GF-D8 (cell line): ENCODE data around the gene NFE2L2.
"Not testable (repeated sequence)": the region's sequence is repeated elsewhere in the genome, so short reads cannot be mapped to it uniquely, and the experiment has no call there.

Experiments used
- DNase-seq: peaks from one replicate; lab custom pipeline; 2025; lab: John Stamatoyannopoulos, UW

The NFE2L2 gene

DNA sequence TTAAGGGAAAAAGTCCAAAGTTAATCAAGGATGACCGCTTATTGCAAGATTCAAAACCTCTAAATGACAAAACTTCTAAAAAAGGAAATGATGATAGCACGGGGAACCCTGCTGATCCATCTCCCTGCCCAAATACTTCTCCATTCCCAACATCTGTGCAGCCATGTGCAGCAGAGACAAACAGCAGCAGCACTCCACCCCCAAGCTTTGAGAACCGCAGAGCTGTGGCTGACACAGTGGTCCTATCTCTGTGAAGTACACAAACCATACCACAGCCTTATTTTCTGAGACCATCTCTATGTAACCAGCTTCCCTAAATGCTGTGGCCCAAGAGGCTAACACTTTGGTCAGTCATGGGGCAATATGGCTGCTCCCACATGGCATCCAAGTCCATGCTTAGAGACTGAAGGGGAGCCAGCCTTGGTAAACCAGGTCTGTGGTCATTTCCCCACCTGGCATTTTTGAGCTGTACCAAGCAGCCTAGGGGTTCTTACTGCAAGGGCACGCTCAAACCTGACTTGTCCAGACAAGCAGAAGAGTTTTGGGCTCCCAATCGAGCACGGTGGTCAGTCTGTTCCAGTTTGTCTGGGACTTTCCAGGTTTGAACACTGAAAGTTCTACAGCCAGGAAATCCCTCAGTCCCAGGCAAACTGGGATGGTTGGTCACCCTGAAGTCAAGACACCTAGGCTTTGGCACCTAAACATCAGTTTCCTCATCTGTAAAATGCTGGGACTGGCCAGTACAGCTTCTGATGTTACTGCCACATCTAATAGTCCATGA lies 17.1 kb upstream of the NFE2L2 start:
- peak; percentile 96 for DNase-seq

DNA sequence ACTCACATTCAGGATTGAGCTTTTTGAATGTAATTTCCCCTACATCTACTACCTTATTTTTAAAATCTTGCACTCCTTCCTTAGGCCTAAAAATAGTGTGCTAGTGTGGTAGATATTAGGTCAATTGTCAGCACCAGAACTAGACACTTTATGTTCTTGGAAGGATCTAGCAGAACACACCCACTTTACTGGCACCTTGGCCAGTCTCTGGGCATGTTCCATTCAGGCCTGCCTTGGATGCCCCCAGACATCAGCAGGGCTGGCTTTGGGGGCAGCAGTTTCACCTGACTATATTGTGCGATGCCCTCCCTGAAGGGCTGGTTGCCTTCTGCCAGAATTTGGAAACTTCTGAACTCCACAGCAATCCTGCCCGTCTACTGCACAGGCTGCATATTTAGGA lies 15.3 kb upstream of the NFE2L2 start:
- DNase-seq: no peak

DNA sequence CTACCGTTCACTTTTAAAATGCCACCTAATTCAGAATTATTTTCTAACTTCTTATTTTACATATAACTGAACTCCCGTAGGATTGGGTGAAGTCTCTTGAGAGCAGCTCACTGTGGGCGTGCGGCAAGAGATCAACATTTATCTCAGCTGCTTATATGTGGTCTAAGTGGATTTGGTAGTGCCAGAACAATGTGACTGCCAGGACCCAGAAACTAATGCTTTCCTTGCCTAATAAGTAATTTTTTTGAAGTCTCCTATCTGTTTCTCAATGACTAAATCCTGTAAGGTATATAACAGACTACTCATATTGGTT lies 11.2 kb upstream of the NFE2L2 start:
- no peak for DNase-seq

DNA sequence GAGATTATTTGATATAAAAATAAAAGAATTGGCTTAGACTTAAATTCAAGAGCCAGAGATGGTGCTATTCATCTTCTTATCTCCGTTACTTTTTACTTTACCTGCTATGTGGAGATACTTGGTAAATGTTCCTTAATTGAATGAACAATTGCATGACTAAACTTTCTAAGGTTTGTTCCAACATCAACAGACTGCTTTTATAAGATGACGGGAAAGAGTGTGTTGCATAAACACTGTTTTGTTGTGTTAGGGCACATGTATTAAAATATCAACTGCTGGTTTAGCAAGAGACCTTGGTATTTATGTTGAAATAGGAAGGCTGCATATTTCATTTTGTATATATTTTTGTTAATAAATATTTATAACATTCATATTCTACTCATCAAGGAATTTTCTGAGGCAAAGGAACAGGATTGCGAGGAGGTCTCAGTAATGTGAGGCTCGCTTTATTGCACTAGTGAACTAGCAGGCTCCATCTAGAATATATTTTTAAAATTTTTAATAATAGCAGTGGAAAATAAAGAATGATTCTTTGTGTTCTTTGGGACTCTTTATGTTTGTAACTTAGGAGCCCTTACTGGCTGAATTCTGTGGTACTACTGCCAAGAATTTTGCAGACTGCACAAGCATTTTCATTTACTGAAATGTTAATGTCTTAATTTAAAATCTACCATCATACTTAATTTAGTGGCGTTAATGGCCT lies 10.7 kb upstream of the NFE2L2 start:
- no peak for DNase-seq

DNA sequence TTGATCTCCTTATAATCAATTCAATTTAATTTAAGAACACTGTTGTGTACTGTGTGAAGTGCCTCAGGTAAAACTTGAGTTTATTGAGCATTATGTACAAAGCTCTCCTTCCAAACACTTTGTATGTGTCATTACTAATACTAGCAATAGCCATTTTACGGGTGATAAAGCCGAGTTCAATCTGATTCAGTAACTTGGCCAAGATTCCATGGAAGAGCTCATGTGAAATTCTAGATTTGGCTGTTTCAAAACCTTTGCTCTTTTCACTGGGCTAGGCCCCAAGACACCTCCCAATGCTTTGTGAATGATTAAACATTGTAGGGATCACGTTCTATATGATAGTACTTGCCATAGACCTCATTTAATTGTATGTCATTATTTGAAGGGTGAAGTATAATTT lies 8.9 kb upstream of the NFE2L2 start:
- no peak for DNase-seq

DNA sequence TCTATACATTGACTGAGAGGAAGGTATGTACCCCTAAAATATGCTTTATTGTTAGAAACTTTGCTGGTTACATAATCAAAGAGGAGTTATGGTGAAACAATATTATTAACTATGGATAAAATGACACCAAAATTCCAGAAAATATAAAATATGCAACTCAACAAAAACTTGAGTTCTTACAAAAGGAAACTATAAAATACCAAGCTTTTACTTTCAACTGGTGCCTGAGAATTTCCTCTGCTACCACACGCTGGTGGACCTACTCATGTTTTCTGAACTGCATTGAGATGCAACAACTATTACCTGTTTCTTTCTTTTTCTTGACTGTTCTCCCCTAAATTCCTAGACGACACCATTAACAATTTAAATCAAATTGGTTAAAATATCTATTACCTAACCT lies 8.2 kb upstream of the NFE2L2 start:
- no peak for DNase-seq

DNA sequence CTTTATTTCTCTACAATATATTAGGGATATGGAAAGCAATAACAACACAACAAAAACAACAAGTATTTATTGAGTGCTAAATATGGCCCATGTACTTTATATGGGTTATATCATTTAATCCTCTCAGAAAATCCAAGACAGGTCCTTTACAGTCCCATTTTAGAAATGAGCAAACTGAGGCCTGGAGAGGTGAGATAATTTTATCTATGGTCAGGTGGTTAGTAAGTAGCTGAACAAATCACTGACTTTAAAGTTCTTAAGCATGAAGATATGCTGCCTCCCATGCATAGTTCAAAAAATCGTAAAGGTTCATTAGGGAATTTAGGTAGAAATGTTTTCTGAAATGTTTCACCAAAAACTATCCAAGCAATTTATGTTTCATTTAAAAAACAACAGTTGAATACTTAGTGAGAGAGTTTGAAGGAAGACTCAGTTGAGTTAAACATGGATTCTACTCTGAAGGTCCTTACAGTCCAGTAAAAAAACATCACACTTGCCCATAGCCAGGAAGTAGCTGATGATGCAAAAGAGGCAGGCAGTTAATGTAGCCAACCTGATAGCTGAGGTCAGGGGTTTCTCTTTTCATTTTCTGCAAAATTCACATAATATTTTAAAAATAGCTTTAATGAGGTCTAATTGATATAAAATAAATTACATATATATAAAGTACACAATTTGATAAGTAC lies 7.6 kb upstream of the NFE2L2 start:
- DNase-seq: peak; percentile 25

DNA sequence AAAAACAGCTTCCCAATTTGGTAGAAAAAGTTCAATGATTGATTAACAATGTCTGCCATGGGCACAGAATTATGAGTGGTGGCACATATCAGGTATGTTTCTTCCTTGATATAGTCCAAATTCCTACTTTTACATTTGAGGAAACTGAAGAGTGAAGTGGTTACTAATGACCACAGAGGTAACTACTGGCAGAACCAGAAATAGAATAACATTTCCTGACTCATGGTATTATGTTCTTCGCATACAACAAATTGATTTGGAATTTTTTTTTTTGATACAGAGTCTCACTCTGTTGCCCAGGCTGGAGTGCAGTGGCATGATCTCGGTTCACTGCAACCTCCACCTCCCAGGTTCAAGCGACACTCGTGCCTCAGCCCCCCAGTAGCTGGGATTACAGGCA lies 6.0 kb upstream of the NFE2L2 start:
- no peak for DNase-seq

DNA sequence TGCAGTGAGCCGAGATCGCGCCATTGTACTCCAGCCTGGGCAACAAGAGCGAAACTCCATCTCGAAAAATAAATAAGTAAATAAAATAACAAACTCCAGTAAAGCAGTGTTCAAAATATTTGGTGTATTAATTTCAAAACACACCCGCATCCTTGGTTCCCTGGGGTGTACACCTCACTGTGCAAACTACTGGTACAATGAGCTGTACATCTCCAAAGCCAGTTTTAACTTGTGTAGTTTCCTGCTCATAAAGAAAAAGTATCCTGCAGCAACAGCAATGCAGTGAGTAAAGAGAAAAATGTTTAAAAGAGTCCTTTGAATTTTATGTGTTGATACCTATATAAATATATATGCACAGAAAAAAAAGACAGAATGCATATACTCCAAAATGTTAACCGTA lies 4.4 kb upstream of the NFE2L2 start:
- no peak for DNase-seq

DNA sequence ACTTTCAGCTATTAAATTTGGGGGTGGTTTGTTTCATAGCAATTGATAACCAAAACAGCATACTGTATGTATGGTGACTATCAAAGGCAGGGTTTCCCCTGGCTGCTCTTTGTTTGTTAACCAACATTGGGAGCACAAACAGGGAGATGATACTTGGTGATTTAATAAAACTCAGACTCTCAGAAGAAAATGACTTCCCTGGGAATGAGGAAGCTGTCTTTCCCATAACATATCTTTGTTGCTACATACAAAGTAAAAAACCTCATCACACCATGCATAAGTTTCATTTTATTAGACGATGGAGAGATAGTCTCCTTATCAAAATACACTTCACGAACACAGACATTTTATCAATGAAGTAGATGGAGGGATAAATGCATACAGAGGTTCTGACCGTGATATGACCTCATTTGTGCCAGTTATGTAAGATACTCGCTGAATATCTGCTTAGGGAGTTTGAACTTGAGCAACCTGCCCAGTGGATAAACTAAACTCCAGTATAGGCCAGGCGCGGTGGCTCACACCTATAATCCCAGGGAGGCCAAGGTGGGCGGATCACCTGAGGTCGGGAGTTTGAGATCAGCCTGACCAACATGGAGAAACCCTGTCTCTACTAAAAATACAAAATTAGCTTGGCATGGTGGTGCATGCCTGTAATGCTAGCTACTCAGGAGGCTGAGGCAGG lies 3.8 kb upstream of the NFE2L2 start:
- DNase-seq: peak; percentile 40

DNA sequence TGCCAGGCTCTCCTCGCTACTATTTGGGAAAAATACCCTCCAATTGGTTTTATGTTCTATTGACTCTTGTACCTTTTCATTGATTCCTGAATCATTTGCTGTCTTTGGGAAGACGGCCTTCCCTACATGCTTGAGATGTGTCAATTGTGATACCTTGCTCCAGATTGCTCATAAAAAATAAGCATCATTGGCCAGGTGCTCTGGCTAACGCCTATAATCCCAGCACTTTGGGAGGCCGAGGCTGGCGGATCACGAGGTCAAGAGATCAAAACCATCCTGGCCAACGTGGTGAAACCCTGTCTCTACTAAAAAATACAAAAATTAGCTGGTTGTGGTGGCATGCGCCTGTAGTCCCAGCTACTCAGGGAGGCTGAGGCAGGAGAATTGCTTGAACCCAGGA lies 2.4 kb upstream of the NFE2L2 start:
- not testable (repeated sequence) for DNase-seq

DNA sequence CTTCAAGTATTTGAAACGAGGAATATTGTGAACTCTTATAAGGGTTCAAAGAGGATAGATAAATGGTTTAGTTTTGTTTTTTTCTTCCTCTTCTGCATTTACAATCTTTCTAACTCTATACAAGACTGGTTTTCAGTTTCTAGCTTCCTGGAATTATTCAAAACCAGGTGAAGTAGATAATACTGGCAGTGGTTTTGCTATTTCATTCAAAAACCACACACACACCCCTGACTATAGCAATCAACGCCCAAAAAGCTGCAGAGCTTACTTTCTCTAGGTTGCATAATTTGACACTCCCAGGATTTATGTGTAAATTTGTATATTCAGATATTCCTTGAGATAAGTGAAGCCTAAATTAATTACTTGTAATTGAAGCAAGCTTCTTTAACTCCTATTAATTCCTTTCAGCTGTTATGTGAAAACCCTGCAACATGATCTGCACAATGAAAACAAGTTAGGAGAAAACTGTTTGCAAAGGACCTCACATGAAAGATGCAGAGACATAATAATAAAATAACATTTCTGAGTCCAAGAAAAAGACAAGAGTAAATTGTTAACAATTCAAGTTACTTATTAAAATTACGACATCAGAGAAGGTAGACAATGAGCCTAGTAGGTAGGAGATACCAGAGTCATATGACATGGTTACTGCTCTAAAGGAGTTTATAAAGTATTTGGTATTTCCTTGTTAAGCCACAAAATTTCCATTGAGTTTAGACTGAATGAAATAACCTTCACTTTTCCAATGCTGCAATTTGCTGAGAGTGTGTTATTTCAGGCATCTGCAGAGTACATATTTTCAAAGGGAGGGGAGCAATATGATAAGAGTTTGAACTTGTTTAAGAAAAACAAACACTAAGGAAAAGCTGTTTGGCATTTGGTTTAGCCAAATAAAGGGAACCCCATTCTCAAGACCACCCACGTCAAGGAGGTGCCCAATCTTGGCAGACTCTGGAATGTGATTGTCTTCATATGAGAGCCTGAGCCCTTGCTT lies 1.6 kb upstream of the NFE2L2 start:
- peak; percentile 89 for DNase-seq

DNA sequence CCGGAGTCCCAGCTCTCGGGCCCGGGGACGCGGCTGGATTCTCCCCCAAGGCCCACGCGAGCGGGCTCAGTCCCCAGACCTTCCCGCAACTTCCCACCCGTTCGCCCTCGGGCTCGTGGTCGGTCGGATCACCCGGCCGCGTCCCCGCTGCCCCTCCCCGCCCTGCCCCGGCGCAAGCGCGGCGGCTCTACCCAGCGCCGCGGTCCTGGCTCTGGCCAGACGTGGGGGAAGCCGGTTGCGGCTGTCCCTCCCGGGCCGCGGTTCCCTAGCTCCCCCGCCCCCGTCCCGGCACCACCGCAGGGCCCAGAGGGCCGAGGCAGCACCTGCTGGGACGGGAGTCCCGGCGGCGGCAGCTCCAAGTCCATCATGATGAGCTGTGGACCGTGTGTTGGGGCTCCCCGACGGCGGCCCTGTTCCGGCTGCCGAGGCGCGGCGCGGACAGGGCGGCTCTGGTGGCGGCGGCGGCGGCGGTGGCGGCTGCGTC lies 276 bp downstream of the NFE2L2 start:
- DNase-seq: no peak

DNA sequence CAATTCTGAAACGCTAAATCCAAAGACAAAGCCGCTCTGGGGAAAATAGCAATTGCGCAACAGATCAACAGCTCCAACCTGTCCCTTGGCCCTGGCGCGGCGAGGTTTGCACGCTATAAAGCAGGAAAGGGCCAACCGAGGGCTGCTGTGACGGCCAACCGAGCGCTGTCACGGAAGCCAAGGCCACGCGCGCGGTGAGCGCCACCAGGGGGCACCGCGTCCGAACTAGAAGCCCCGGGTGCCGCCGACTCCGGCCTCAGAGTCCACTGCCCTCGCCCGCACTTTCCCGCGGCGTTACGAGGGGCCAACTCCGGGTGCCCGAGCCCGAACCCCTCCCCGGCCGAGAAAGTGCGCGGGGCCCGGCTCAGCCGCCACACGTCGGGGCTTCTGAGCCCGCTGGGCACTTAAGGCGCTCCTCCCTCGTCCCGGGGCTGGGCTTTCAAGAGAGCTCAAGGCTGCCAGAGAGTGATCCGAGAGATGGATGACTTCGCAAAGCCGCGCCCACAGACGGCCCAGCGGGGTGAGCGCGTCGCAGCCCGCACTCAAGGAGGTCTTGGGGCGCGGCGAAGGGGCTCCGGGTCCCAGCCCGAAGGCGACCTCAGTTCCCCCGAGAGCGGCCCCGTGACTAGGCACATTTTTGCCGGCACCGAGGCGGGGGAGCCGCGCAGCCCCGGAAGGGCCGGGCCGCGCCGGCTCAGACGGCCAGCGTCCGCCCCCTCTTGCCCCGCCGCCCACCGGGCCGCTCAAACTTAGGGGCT lies 897 bp downstream of the NFE2L2 start:
- DNase-seq: peak; percentile 88

DNA sequence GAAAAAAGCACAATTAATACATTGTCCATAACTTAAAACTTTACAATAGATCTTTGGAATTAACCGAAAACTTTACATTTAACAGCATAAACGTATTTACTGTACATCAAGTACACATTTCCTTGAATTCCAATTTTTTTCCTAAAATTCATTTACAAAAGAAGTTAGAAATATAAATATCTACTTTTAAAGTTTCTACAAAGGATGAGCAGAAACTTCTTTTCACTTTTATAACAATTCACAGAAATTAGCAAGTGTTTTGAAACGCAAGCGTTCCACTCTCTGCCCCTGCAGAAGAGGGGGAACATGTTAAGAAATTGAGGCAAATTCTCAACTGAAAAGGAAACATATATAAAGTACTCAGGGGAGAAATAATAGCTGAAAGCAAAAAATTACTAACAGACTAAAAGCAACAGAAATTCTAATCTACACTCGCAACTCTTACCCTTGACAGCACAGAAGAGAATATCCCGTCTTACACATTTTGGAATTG lies 1.5 kb downstream of the NFE2L2 start:
- no peak for DNase-seq

DNA sequence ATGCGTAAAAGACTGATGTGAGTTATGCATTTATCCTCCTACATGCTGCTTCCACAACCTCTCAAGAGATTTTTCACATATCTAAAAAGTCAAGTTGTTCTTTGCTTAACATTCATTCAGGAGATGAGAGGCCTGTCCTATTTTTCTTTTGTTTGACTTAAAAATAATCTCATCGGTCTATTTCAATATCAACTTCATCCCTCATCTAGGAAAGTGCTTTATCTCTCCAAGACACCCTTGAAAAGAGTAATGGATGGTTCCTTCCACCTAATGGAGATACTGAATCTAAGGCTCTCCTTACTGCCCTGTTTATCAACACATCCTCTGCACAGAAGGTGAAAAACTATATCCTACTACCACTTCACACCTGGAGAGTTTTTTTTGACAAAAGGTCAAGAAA lies 2.4 kb downstream of the NFE2L2 start:
- DNase-seq: no peak

DNA sequence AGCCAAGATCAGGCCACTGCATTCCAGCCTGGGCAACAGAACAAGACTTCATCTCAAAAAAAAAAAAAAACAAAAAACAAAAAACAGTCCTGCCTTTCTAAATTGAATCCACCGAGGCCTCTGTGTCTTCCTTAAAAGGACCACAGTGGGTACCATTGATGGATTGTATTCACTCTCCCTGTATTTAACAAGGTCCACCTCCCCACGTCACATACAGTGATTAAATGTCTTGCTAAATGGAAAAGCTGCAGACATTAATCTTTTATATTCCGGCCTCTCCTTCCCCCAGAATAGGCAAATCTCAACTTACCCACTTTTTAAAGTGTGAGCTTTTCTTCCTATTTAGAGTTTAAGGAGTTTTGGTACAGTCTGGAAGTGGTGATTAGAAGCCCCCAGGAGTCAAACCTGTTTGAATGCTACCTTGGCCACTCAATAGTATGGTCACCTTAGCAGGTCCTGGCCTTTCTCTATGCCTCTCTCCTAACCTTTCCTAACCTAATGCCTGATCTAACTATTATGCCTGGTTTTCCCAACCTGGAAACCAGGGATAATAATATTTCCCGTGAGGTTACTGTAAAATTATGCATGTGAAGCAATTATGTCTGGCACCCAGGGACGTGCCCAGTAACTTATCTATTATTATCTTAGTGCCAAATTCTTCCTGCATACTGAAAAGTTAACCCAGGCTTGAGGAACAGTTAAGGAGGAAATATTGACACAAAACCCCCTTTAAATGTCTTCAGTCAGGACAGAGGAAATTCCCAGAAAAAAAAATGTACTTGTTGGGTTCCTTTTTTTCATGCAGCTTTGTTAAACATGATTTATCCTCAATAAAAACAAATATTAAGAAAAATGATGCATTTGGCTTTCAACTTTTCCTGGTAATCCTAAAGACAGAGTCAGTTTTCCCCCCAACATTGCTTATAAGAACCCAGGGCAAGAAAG lies 3.1 kb downstream of the NFE2L2 start:
- DNase-seq: no peak

DNA sequence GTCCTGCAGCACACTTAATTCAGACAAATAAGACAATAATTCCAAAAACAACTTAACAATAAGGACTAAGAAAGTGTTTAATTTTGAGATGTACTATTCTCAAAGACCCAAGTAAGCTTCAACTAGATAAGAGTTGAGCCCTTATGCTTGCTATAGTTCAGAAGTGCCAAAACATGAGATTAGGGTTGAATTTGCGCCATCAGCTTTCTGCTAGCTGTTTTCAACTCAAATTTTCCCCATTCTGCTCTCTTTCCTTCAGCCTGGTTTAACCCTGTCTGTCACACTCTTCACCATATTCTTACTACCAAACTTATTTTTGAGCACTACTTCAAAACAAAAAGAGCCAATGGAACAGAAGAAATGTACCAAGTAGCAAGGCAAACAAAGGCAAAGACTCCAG lies 4.1 kb downstream of the NFE2L2 start:
- no peak for DNase-seq

DNA sequence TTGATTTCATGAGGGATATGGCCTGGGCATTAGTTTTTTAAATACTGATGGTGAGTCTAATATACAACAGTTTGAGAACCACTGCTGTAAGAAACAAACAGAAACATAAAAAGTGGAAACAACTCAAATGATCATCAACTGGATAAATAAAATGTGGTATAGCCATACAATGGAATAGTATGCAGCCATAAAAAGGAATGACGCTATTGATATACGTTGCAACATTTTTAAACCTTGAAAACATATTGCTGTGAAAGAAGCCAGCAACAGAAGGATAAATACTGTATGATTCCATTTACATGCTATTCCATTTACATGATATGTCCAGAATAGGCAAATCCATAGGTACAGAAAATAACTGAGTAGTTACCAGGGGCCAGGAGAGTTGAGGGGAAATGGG lies 6.5 kb downstream of the NFE2L2 start:
- no peak for DNase-seq
